HG02642 (cell line): ENCODE results near the gene COMT.
"Not testable (repeated sequence)": the region's sequence is repeated elsewhere in the genome, so short reads cannot be mapped to it uniquely, and the experiment has no call there.

Experiments
- ATAC-seq: cut with Tn5 transposase; IDR thresholded peaks from one replicate; pipeline ENCODE4 v1.9.1; 2021; ENCODE audit warnings: mild to moderate bottlenecking; ENCODE audit not compliant: unreplicated experiment, poor library complexity

Gene COMT

GRCh38 chr22:19906864-19907263 lies 34.7 kb upstream of the COMT start:
- ATAC-seq = not testable (repeated sequence)

- not testable (repeated sequence) for ATAC-seq
These were observed 33.7 kb upstream of the COMT start for GRCh38 chr22:19907902-19908301.

DNA sequence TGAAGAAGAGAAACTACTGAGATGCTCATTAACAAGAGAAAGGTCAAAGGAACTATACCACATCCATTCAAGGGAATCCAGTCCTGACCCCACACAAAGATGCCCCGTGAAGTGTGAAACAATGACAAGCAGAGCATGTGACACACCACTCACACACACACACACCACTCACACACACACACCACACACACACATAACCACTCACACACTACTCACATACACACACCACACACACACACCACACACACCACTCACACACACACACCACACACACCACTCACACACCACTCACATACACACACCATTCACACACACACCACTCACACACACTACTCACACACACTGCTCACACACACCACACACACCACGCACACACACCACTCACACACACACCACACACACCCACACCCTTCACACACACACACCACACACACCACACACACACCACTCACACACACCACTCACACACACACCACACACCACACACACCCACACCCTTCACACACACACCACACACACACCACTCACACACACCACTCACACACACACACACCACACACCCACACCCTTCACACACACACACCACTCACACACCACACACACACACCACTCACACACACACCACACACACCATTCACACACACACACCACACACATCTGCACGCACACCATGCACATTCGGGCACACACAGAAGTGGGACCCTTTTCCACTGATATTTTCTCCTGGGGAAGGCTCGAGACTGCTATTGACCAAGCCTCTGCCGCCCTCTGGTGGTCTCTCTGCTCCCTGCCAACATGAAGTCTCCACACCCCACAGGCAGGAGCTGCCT lies 32.0 kb upstream of the COMT start:
- ATAC-seq = no peak

DNA sequence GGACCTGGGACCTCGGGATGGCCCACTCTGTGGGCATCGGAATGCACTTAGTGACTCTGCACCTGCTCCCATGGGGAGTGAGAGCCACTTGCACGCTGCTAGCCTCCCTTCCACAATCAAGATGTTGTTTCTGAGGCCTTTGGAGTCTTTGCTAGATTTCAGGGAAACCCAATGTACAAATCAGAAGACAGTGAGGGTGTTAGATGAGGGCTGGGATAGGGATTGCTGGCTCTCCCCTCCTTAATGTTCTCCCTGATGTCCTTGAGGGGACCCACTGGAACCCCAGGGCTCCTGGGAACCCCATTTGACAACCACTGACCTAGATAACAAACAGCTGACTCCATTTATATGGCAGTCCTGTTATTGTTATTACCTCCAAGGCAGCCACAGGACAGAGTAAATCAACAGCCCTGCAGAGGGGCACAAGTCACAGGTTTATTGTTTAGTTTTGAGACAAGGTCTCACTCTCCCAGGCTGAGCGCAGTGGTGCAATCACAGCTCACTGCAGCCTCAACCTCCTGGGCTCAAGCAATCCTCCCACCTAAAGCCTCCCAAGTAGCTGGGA lies 31.3 kb upstream of the COMT start:
- ATAC-seq = no peak

DNA sequence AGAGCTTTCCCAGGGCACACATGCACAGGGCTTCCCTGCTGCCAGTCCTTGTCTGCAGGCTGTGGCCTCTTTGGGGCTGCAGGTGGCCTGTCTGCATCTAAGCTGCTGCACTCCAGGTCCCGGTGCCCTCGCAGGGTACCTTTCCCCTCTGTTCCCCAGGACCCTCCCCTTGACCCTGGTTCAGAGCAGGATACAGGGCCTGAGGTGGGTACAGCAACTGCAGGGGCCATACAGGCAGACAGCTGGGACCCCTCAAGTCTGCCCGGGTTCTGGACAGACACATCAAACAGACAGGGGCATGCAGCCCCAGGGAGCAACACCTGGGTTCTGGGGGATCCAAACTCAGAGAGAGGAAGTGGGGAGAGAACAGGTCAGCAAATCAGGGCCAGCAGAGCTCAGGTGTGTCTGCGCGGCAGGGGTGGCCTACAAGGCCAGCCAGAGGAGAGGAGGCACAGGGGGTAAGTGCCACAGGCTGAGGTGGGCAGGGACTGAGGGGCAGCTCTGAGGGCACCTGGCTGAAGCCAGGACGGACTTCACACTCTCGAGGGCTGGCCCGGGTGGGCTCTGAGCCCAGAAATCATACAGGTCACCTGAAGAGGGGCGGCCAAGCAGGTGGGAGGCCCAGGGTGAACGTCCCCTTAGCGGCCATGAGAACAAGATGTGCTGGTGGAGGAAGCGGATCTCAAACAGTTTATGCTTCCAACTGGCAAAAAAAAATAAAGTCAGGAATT lies 29.9 kb upstream of the COMT start:
- no peak for ATAC-seq

DNA sequence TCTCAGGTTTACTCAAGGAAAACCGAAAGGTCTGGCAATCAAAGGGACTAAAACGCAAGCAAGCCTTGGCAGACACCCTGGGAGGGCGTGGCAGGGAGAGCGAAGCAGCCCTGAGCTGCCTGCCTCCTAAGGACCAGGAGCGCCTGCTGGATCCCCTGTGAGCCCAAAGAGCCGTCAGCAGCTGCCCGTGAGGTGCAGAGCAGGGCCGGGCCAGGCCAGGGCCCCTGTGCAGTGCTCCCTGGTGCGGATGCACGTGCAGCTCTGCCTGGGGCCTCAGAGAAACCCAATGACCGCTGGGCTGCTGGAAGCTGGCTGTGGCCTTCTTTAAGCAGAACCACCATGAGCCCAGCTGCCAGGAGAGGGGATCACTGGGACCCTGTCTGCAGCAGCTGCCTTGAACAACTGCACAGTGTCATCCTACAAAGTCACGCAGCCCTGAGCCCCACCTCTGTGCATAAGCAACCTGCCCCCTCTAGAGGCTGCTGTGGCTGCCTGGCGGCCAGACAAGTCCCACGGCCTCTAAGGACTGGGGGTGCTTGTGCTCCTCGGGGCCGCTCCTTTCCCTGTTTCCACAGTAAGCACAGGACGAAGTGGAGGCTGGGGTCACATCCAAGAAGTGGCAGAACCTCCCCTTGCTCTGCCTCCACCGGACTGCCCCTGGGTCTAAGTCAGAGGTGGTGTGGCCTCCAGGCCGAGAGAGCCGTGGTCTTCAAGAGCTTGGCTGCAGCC lies 29.1 kb upstream of the COMT start:
- ATAC-seq = no peak

- no peak for ATAC-seq
These were observed 28.1 kb upstream of the COMT start for GRCh38 chr22:19913337-19913936.

GRCh38 chr22:19914201-19914943 lies 27.2 kb upstream of the COMT start:
- no peak for ATAC-seq

GRCh38 chr22:19915287-19915954 lies 26.2 kb upstream of the COMT start:
- ATAC-seq = no peak

DNA sequence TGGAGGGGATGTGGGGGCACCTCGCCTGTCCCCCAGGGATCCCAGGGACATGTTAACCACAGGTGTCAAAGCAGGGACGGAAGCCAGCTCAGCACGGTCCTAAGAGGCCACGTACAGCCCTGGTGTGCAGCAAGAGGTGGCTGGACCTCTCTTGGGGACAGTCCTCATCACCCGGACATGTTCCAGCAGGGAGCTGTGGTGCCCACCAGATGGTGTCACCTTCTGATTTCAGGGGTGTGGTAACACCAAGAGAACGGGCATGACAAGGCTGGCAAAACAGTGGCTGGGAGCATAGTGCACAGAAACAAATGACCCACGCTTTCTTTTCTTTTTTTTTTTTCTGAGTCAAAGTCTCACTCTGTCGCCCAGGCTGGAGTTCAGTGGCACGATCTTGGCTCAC lies 25.6 kb upstream of the COMT start:
- ATAC-seq = no peak

DNA sequence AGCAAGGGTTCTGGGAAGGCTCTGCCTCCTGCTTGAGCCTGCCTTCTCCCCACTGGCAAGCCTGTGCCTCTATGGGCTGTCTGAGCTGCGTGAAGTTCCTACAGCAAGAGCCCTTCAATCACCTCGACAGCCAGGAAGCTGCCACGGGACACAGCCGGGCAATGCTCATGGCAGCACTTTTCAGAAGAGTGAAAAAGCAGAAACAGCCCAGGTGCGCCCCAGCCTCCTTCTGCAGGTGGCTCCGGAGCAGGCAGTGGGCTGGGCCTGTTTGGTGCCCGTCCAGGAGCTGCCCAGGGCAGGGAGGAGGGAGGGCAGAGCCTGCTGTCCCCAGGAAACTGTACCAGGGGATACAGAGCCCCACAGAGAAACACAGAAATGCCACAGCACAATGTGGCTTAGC lies 24.6 kb upstream of the COMT start:
- ATAC-seq = no peak

- no peak for ATAC-seq
These were observed 24.0 kb upstream of the COMT start for GRCh38 chr22:19917389-19918138.

GRCh38 chr22:19918332-19919106 lies 23.1 kb upstream of the COMT start:
- ATAC-seq = no peak

DNA sequence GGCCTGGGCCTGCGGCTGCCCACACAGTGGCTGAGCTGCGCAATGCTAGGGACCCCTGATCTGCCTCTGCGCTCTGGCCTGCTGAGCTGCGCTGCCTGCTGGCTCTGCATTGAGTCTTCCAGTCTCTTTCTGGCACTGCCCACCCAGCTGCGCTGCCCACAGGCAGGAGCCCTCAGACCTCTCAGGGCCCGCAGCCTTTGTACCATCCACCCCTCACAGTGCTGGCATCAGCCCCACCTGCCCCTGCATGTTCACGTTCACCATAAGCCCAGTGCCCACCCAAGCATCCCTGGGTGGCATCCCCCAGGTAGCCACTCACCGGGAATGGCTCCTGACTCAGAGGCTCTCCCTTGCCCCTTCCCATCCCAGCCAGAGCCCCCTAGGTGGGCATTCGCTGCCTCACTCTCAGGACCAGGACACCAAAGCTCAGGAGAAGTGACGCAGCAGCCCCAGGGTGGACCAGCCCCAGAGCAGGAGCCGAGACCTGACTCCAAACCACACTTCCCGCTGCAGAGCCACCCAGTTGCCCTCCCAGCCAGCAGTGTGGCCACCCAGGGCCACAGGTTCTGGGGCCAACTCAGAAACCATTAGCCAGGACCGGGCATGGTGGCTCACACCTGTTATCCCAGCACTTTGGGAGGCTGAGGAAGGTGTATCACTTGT lies 21.7 kb upstream of the COMT start:
- ATAC-seq = no peak

DNA sequence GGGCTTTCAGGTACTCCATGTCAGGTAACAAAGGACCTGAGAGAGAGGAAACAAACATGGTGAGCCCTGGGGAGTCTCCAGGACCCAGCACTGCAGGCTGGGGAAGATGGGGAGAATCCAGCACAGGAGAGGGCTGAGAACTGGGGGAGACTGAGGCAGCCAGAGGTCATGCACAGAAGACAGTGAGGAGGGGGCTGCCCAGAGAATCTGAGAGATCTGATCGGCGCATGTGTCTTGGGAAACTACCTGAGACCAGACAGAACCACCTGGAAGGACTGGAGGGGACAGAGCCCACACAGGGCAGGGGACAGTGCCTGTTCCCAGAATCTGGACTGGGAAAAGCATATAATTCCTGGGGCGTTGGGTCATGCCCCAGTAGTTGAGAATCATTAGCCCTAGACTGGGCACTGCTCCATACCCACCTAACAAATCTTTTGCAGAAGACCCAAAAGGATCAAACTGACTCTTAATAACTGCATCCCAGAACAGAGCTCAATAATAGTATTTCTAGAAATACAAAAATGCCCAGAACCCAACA lies 20.0 kb upstream of the COMT start:
- ATAC-seq = no peak

GRCh38 chr22:19923914-19924513 lies 17.6 kb upstream of the COMT start:
- no peak for ATAC-seq

DNA sequence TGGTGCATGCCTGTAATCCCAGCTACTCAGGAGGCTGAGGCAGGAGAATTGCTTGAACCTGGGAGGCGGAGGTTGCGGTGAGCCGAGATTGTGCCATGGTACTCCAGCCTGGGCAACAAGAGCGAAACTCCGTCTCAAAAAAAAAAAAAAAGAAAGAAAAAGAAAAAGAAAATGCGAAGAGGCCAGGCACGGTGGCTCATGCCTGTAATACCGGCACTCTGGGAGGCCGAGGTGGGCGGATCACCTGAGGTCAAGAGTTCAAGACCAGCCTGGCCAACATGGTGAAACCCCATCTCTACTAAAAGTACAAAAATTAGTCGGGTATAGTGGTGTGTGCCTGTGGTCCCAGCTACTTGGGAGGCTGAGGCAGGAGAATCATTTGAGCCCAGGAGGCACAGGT lies 15.5 kb upstream of the COMT start:
- ATAC-seq = not testable (repeated sequence)
